Ovary (tissue), 9 donors: ENCODE data around the gene LRMDA. TPM values are rescaled to one million over a fixed set of nuclear protein-coding genes. Genes with fewer than 3 reads are reported as not detected.

Source experiments
- DNase-seq, 5 donors: peaks; one replicate each; pipeline ENCODE4 v3.0.0-alpha.2; 2019 to 2020
- H3K27ac ChIP-seq, 2 donors: fragments of 200-600 bp; one replicate each; pipeline versions ENCODE4 v1.5.1 to v1.8.0; 2019 to 2022
- H3K27me3 ChIP-seq: fragments of 200-600 bp; one replicate; pipeline ENCODE4 v1.8.0; 2022
- H3K36me3 ChIP-seq: fragments of 200-600 bp; sonication (generic); one replicate; pipeline ENCODE4 v1.5.1; 2019
- H3K4me1 ChIP-seq: one replicate; pipeline ENCODE4 v1.8.1; 2013; ENCODE audit warnings: mild to moderate bottlenecking, moderate library complexity; ENCODE audit not compliant: insufficient read depth
- H3K4me3 ChIP-seq: fragments of 200-600 bp; sonication (generic); one replicate; pipeline ENCODE4 v1.5.1; 2017
- H3K9me3 ChIP-seq, 2 donors: fragments of 200-600 bp in 1 of 2; sonication (generic) in 1 of 2; one replicate each; pipeline versions ENCODE4 v1.5.1 to v1.8.1; 2013 to 2019; ENCODE audit warnings: mild to moderate bottlenecking in 1 of 2, moderate library complexity in 1 of 2
- EP300 ChIP-seq: sonication (generic); formaldehyde crosslinking; IDR thresholded peaks from one replicate; pipeline ENCODE4 v1.6.1; 2017; ENCODE audit warnings: antibody characterized with exemption
- POLR2A ChIP-seq: fragments of 450-650 bp; IDR thresholded peaks from one replicate; pipeline ENCODE4 v1.6.1; 2017; ENCODE audit warnings: antibody characterized with exemption, mild to moderate bottlenecking, moderate library complexity
- WGBS, 3 donors: extraction: QIAGEN DNeasy Blood & Tissue Kit in 1 of 3; methylation state at CpG; one replicate each; pipeline versions ENCODE4 v1.1.5 to v1.1.7; 2013 to 2017; 5-methylcytosine and 5-hydroxymethylcytosine counted together
- intact Hi-C, 4 donors: fragments of 100-400 bp; cut with DNase I; formaldehyde crosslinking; loops; one replicate each; pipeline versions ENCODE4 v1.11.0 to v1.15.1; 2022 to 2023
- polyA plus RNA-seq, 2 donors: library from polyadenylated mRNA; stranded (reverse); fragments of 200-250 nt in 1 of 2; fragments of 350-450 nt in 1 of 2; fragmentation: Illumina TruSeq in 1 of 2; extraction: RNeasy Lipid Tissue Mini Kit (QIAGEN cat#74804) in 1 of 2; gene quantifications; one replicate each; pipeline ENCODE4 v1.2.3, GENCODE V29; 2013 to 2014
- total RNA-seq, 7 donors: library from RNA; depleted of rRNA in 2 of 7; stranded (reverse); fragments of >200 nt in 2 of 7; fragmentation: NEBNext Ultra II Directional in 3 of 7; extraction: Animal tissue kit (Norgen Biotek cat#: 25700) in 3 of 7; gene quantifications; one replicate each; pipeline versions ENCODE4 v1.1.0 to v1.2.4, GENCODE V29; 2016 to 2023
- TF ChIP-seq, protein P1 (sequence below), 3 donors: fragments of 450-650 bp in 2 of 3; fragments of 200-600 bp in 1 of 3; IDR thresholded peaks; one replicate each; pipeline versions ENCODE4 v1.5.1 to v1.8.0; 2016 to 2022; ENCODE audit warnings: antibody characterized with exemption in 3 of 3, mild to moderate bottlenecking in 1 of 3
- donor health status: DM: no; HTN: no; CAD: no; lungs with moderate emphysema.
- donor health status: DM: no; HTN: no; CAD: no.
- donor health status: Bipolar disorder and iron deficiency.
- donor health status: DM: yes; HTN: yes; CAD: no.
- donor health status: DM: no; HTN: no; CAD: no.
- donor health status: DM: yes; HTN: yes; CAD: no.

LRMDA gene
- total and polyA plus RNA-seq, 9 donors = 14.8 to 30.7 (median 22.9) TPM

DNA sequence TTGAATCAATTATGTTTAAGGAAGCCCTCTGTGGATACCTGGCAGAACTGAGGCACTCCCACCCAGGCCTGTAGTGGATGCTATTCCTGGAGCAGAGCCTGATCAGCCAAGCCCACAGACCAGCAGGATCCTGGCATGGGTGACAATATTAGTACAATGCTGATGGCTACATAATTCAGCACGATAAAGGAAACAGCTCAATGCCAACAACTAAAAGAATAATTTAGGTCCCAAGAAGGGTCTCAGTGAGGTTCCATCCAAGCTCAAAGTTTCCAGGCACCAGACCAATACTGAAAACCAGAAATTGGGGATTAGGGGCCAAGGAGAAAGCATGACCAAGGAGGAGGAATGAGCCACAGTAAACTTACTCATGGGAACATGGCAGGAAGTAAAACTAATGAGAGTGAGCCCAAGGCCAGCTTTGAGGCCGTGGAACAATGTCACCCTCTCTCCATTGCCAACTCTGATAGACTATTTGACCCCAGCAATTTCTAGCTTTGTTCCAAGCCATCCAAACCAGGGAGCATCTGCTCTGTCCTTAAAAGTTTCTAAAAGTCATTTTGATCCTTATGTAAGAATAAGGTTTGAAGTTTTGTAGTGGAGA is 1123.7 kb downstream of the LRMDA start:
- Histone ChIP-seq H3K9me3 (no peaks in the 10 kb centered on the region), H3K4me3 (no peak overlapping the region), H3K27me3 (no peaks in the 10 kb centered on the region), H3K27ac (peak overlapping the region in 1 of 2 donors; percentile 29), H3K36me3 (no peaks in the 10 kb centered on the region), H3K4me1 (peaks cover 17% of the 10 kb centered on the region)
- intact Hi-C loops = loop anchor here in 1 of 4 donors (10.0 kb wide), 1 partner anchor 300 kb away; no protein-coding TSS in a partner anchor
- 22 to 46% (median 30%) methylated on average over 2 of the region's 2 CpGs for WGBS, 3 donors
- DNase-seq = no peak
- TF ChIP-seq POLR2A (no peak), EP300 (no peak)
- TF ChIP-seq, protein P1, sequence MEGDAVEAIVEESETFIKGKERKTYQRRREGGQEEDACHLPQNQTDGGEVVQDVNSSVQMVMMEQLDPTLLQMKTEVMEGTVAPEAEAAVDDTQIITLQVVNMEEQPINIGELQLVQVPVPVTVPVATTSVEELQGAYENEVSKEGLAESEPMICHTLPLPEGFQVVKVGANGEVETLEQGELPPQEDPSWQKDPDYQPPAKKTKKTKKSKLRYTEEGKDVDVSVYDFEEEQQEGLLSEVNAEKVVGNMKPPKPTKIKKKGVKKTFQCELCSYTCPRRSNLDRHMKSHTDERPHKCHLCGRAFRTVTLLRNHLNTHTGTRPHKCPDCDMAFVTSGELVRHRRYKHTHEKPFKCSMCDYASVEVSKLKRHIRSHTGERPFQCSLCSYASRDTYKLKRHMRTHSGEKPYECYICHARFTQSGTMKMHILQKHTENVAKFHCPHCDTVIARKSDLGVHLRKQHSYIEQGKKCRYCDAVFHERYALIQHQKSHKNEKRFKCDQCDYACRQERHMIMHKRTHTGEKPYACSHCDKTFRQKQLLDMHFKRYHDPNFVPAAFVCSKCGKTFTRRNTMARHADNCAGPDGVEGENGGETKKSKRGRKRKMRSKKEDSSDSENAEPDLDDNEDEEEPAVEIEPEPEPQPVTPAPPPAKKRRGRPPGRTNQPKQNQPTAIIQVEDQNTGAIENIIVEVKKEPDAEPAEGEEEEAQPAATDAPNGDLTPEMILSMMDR (IDR thresholded peaks at IDR 0.05) = no peak

DNA sequence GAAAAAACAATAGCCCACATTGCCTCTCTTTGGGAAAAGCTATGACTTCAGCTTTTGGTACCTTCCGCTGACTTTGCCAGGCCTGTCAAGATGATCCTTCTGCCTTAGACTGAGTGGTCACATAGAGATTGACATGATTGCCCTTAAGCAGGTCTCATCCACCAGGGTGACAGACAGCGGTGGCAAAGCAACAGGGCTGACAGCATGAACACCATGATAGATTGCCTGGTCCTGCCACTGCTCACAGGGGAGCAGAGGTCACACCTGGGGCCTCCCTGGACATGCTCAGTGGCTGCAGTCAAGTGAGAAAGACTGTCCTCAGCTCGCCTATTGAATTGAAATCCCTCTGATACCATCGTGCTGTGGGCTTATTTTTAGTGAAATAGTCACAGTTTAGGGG is 1125.9 kb downstream of the LRMDA start:
- no peak overlapping the region for H3K27ac ChIP-seq
- no peaks in the 10 kb centered on the region for H3K27me3 ChIP-seq
- H3K4me3 ChIP-seq = no peak overlapping the region
- no peaks in the 10 kb centered on the region for H3K9me3 ChIP-seq
- no peaks in the 10 kb centered on the region for H3K36me3 ChIP-seq
- no peak for DNase-seq
- WGBS, 3 donors = 94 to 95% (median 94%) methylated on average over 4 of the region's 4 CpGs
- intact Hi-C loops = loop anchor here in 1 of 4 donors (10.0 kb wide), 1 partner anchor 303 kb away; no protein-coding TSS in a partner anchor
- no peak for TF ChIP-seq EP300
- TF ChIP-seq, protein P1 (IDR thresholded peaks at IDR 0.05) = no peak
- TF ChIP-seq POLR2A = no peak
- H3K4me1 ChIP-seq = peaks cover 15% of the 10 kb centered on the region

DNA sequence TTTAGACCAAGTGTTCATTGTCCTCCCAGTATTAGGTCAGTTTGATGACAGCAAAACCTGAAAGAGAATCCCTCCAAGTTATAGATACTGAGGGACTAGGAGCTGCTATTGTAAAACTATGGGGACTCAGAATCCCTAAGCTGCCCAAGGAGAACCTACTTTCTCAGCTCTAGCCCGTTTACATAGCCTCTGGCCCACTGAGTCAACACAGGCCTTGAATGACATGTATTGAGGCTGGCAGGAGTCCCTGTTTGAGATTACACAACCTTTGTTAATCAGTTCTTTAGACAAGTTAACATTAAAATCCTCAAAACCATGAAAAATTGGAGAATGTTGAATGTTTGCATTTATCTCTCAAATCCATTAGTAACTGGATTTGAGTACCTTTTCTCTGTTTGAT is 1127.2 kb downstream of the LRMDA start:
- no peaks in the 10 kb centered on the region for H3K36me3 ChIP-seq
- WGBS, 3 donors = 9 to 18% (median 10%) methylated on average over 1 of the region's 1 CpG
- intact Hi-C loops = loop anchor here in 1 of 4 donors (10.0 kb wide), 1 partner anchor 304 kb away; no protein-coding TSS in a partner anchor
- no peak for TF ChIP-seq POLR2A
- TF ChIP-seq, protein P1 (IDR thresholded peaks at IDR 0.05) = no peak
- TF ChIP-seq EP300 = no peak
- peaks cover 12% of the 10 kb centered on the region for H3K4me1 ChIP-seq
- no peaks in the 10 kb centered on the region for H3K9me3 ChIP-seq
- H3K27me3 ChIP-seq = no peaks in the 10 kb centered on the region
- H3K4me3 ChIP-seq = no peak overlapping the region
- H3K27ac ChIP-seq = peak overlapping the region in 1 of 2 donors; percentile 24
- peak in 3 of 5 donors; percentile 45 to 73 (median 62) for DNase-seq

DNA sequence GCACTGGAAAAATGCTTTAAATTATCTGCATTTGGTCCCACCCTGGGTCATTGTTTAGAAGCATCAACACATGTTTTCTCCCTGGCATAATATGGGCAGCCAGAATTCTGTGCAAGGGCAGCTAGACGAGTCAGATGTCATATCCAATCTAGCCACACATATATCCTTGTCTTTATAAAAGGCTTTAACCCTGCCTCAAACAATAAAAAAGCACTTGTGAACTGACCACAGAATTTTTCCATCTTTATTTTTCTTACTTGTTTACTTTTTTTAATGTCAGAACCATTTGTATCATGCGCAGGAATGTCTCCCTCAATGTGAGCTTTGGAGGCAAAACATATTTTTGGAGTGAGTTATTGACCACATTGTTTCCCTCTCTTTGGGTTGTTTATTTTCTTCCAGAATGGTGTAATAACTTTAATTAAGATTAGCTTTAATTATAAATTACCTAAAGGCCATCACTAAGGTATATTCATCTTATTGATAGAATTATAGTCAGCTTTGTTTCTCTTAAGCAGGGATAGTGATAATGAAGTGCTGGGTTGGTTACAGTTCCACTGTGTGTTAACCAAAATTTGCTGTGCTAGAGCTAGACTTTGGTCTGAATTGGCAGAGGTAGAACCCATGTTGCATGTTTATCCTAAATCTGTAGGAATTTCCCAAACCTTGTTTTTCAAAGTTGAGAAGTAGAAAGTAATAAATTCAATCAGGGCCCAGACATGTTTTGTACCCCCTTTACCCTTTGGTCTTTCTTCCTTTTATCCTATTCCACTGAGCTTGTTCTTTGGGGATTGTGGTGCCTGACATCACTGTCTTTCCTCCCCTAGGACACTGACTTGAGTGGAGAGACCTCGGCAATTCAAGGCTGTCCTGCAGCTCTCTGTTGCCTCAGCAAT is 1127.8 kb downstream of the LRMDA start:
- intact Hi-C loops = loop anchor here in 1 of 4 donors (10.0 kb wide), 1 partner anchor 304 kb away; no protein-coding TSS in a partner anchor
- Histone ChIP-seq H3K27ac (peak overlapping the region in 1 of 2 donors; percentile 24), H3K27me3 (no peaks in the 10 kb centered on the region), H3K4me3 (no peak overlapping the region), H3K4me1 (peaks cover 11% of the 10 kb centered on the region), H3K36me3 (no peaks in the 10 kb centered on the region), H3K9me3 (no peaks in the 10 kb centered on the region)
- WGBS, 3 donors = 30 to 38% (median 32%) methylated on average over 3 of the region's 3 CpGs
- DNase-seq = no peak
- TF ChIP-seq EP300 (no peak), POLR2A (no peak)
- TF ChIP-seq, protein P1 (IDR thresholded peaks at IDR 0.05) = no peak
